H54 (cell line): ENCODE measurements around the gene ALDH16A1.
A peak's percentile ranks its signal among the peaks of the same experiment; 100 is the strongest.
"Not testable (repeated sequence)": the region's sequence is repeated elsewhere in the genome, so short reads cannot be mapped to it uniquely, and the experiment has no call there.

Source experiments
- DNase-seq: peaks from one replicate; pipeline ENCODE4 v3.0.0; 2011; ENCODE audit warnings: low spot score, mixed read lengths; ENCODE audit not compliant: insufficient read length
- FAIRE-seq: peaks from 3 replicates; lab custom pipeline; 2011; peaks lifted over from hg19 to GRCh38; lab: Jason Lieb, UNC
- POLR2A ChIP-seq: IDR thresholded peaks from 2 replicates; pipeline ENCODE4 v1.6.1; 2011; ENCODE audit warnings: low read depth, mild to moderate bottlenecking, low read length

The ALDH16A1 gene

GRCh38 chr19:49455773-49456172 is 2.7 kb downstream of the ALDH16A1 start:
- no peak for TF ChIP-seq POLR2A
- FAIRE-seq = no peak
- DNase-seq = no peak

- FAIRE-seq = no peak
- DNase-seq = no peak
- TF ChIP-seq POLR2A = no peak
These were observed 3.3 kb downstream of the ALDH16A1 start for GRCh38 chr19:49456326-49456725.

- FAIRE-seq (no peak), DNase-seq (no peak)
- TF ChIP-seq POLR2A = no peak
These were observed 5.5 kb downstream of the ALDH16A1 start for GRCh38 chr19:49458567-49458903.

- no peak for FAIRE-seq
These were observed 6.4 kb downstream of the ALDH16A1 start for GRCh38 chr19:49459388-49459787.

GRCh38 chr19:49461130-49461529 is 8.1 kb downstream of the ALDH16A1 start:
- not testable (repeated sequence) for FAIRE-seq, DNase-seq

More at GRCh38 chr19:49459388-49459787, 6.4 kb downstream of the ALDH16A1 start:
- TF ChIP-seq POLR2A = no peak
- no peak for DNase-seq

GRCh38 chr19:49461656-49462055 is 8.6 kb downstream of the ALDH16A1 start:
- DNase-seq (no peak), FAIRE-seq (no peak)
- TF ChIP-seq POLR2A = no peak

- FAIRE-seq (no peak), DNase-seq (no peak)
- TF ChIP-seq POLR2A = no peak
These were observed 9.5 kb downstream of the ALDH16A1 start for GRCh38 chr19:49462492-49462891.

GRCh38 chr19:49463960-49464740 is 11.1 kb downstream of the ALDH16A1 start:
- no peak for FAIRE-seq
- DNase-seq = no peak
- no peak for TF ChIP-seq POLR2A

GRCh38 chr19:49465371-49465770 is 12.3 kb downstream of the ALDH16A1 start:
- TF ChIP-seq POLR2A = no peak
- FAIRE-seq = no peak
- DNase-seq = no peak

- DNase-seq = no peak
- FAIRE-seq = no peak
- TF ChIP-seq POLR2A = no peak
These were observed 15.2 kb downstream of the ALDH16A1 start for GRCh38 chr19:49468199-49468598.

GRCh38 chr19:49468746-49469447 is 15.9 kb downstream of the ALDH16A1 start:
- no peak for FAIRE-seq
- peak; percentile 74 for DNase-seq
- TF ChIP-seq POLR2A = no peak

GRCh38 chr19:49469828-49470614 is 17.0 kb downstream of the ALDH16A1 start:
- no peak for TF ChIP-seq POLR2A
- FAIRE-seq (no peak), DNase-seq (no peak)

GRCh38 chr19:49470615-49470978 is 17.6 kb downstream of the ALDH16A1 start:
- DNase-seq = no peak
- FAIRE-seq = no peak
- TF ChIP-seq POLR2A = no peak

- DNase-seq (no peak), FAIRE-seq (no peak)
- no peak for TF ChIP-seq POLR2A
These were observed 19.9 kb downstream of the ALDH16A1 start for GRCh38 chr19:49472936-49473335.

- not testable (repeated sequence) for DNase-seq, FAIRE-seq
These were observed 20.5 kb downstream of the ALDH16A1 start for GRCh38 chr19:49473501-49473867.
